GM18526 (cell line): Measurements from ENCODE around the gene SUN3.

Source experiments
- POLR2A ChIP-seq: IDR thresholded peaks from 3 replicates; pipeline ENCODE4 v1.6.1; 2011; ENCODE audit not compliant: insufficient read length; ENCODE audit errors: extremely low read depth

SUN3 gene

GRCh38 chr7:47999413-47999812 lies 29.5 kb downstream of the SUN3 start:
- TF ChIP-seq POLR2A: no peak

GRCh38 chr7:47992446-47992845 lies 36.5 kb downstream of the SUN3 start:
- no peak for TF ChIP-seq POLR2A

GRCh38 chr7:47991741-47992311 lies 37.1 kb downstream of the SUN3 start:
- peak; percentile 54 for TF ChIP-seq POLR2A

GRCh38 chr7:47991270-47991669 lies 37.6 kb downstream of the SUN3 start:
- no peak for TF ChIP-seq POLR2A

- TF ChIP-seq POLR2A: no peak
These were observed 38.3 kb downstream of the SUN3 start for GRCh38 chr7:47990592-47990991.

GRCh38 chr7:47988496-47989386 lies 40.2 kb downstream of the SUN3 start:
- TF ChIP-seq POLR2A: no peak

GRCh38 chr7:47982610-47983009 lies 46.3 kb downstream of the SUN3 start:
- no peak for TF ChIP-seq POLR2A

- TF ChIP-seq POLR2A: no peak
These were observed 49.1 kb downstream of the SUN3 start for GRCh38 chr7:47979832-47980181.

- peak; percentile 73 for TF ChIP-seq POLR2A
These were observed 49.6 kb downstream of the SUN3 start, which contains the start of gene HUS1 for GRCh38 chr7:47979145-47979831. HUS1 (minus strand) TSS chr7:47979615; CDS start chr7:47979519, 96 bp downstream.

- no peak for TF ChIP-seq POLR2A
These were observed 50.1 kb downstream of the SUN3 start for GRCh38 chr7:47978790-47979144.

- no peak for TF ChIP-seq POLR2A
These were observed 55.2 kb downstream of the SUN3 start for GRCh38 chr7:47973739-47974138.

- no peak for TF ChIP-seq POLR2A
These were observed 58.1 kb downstream of the SUN3 start for GRCh38 chr7:47970761-47971160.

- TF ChIP-seq POLR2A: no peak
These were observed 59.8 kb downstream of the SUN3 start for GRCh38 chr7:47968847-47969774.

GRCh38 chr7:47967708-47968107 lies 61.2 kb downstream of the SUN3 start:
- no peak for TF ChIP-seq POLR2A

GRCh38 chr7:47967123-47967522 lies 61.8 kb downstream of the SUN3 start:
- TF ChIP-seq POLR2A: no peak
